Measurements from ENCODE around the gene ITM2C.

DNA sequence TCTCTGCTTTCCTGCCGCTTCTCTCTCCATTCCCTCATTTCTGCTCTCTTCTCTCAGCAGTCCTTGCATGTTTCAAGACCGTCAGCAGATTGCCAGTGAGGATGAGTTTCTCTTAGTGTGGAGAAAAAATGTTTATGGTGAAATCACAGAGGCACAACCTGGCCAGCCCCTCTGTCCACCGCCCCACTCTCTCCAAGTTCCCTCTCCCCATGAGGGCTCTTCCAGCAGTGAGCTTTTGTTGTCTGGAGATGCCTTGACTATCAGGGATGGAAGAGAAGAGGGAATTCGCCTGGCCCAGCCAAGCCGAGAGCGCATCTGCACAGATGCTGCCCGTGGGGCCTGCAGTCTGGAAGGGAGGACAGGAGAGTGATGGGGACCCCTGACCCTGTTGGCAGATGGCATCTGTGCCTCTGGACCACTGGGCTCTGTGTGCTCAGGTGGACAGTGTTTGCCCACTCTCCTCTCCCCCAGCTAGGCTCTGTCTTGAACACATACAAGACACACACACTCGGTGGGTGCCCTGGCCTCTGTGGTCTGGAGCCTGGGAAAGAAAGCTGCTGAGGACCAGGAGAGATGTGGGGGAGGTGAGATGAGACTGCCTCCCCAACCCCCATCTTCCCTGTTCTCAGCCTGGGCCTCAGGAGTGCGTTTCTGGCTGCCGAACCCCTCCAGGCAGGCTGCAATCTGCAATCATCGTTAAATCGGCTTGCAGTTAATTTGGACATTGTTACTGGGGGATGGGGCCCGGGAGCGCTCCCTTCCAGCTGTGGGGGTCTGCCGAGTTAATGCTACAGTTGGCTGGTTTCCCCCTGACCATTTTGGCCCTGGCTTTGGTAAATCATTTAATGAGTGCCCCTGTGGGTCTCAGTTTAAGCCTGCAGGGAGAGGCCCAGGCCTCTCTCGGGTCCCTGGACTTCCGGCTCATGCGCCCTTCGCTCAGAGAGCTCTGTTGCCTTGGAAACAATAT is 4.5 kb downstream of the ITM2C start:
- TF ChIP-seq POLR2AphosphoS5 (IDR thresholded peaks at IDR 0.05; ENCODE audit: borderline replicate concordance, low read depth, low read length) (peak; percentile 14; the same call in 1 of the 2 replicates), EZH2 (IDR thresholded peaks at IDR 0.05) (no peak), FOXP2 (optimal IDR thresholded peaks at IDR 0.05; ENCODE audit: control extremely low read depth, extremely low read length, insufficient read depth) (no peak)

All from SK-N-MC (cell line).